Stimulated activated CD4-positive, alpha-beta T cell treated with anti-CD3 and anti-CD28 coated beads, Interleukin-2, amount 100 ng/mL, for 48 hours (primary cell): ENCODE results near the gene SIX2.

Experiments used
- DNase-seq, 2 donors: peaks; one replicate each; pipeline ENCODE4 v3.0.0-alpha.2; 2020

Gene SIX2

DNA sequence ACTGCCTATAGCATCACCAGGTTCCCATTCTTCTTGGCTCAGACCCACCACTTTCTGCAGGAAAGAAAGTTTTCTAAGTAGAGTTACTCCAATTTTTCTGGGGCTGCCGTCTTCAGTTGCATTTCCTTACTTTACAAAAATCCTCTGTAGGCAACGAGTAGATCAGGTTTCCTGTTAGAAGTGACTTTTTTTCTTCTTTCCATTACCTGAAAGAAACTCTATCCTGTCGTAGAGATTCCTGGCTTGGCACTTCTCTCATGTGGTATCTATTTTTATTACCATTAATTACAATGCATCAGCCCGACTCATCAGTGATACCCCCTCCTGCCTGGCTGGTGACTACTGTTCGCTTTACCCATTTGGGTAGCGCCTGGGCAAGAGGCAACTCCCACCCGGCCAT, 5.6 kb upstream of the SIX2 start:
- DNase-seq = no peak

- DNase-seq = no peak
Observed at GRCh38 chr2:45014016-45014702, 4.9 kb upstream of the SIX2 start.

DNA sequence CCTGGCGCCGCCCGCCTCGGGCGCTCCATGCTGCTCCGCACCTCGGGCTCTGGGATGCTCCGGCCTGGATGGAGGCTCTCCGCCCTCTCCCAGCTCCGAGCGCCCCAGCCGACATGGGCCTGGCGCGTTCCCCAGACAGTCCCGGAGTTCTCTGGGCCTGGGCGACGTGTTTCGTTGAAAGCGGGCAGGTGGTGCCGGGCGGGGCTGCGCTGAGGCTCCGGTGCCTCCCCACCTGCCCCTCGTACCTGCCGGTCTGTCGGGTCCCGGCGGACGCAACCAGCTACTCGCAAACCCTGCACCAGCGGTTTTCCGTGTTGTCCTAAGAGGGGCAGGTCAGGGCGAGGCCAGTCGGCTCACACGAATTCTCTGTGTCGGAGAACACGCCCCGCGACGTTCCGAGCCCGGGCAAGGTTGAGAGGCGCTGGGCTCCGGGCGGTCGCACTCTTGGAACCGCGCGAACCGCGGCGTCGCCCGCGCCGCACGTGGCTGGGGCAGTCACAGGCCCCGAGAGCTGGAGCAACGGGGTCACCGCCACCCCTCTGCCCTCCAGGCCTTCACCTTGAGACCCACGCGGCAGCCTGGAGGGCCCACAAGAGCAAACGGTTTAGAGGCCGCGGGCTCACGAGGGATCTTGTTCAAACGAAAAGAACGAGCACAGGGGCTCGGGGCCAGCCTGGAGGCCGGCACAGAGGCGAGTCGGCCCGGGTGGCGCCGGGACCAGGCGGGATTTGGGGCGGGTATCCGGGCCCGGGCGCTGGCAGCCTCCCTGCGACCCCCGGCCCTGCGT, 4.2 kb upstream of the SIX2 start:
- DNase-seq = no peak

GRCh38 chr2:45012733-45013132, 3.5 kb upstream of the SIX2 start:
- DNase-seq = no peak

DNA sequence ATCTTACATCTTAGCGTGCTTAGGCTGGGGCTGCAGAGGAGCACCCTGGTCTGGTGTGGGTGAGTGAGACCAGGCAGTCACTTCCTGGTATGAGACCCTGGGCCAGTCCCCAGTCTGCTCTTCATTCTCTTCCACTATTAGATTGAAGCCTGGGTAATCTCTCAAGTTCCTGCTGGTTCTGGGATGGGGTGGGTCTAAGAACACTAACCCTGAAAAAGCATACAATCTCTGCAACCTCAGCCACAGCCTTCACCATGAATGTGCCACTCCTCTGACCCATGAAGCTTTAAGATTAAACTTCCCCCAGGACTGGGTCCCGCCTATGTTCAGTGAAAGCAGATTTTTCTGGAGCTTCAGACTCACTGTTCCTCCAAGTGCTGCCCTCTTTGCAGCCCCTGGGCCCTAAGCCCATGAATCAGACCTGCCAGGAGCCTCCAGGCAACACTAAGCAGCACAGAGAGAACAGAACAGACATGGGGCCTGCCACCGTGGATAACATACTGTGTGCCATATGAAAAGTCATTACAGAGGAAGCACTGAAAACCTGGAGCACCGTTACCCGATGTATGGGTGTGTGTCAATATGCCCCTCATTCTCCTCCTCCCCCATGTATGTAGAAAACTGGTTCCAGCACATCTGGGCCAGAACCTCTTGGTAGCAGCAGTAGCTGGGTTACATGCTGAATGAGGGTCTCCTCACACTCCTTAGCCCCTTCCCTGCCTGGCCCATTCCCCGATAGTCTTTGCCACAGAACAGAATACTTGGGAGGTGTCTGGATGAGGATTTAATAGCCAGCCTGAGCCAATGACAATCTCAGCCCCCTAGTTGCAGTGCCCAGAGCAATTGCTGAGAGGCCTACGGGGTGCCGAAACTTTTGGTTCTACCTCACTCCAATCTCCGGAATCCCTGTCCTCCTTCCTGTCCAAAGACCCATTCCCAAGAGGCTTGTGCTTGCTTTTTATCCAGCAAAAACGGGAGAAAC, 2.7 kb upstream of the SIX2 start:
- DNase-seq = no peak

- DNase-seq = no peak
Observed at GRCh38 chr2:45011121-45011520, 1.9 kb upstream of the SIX2 start.

DNA sequence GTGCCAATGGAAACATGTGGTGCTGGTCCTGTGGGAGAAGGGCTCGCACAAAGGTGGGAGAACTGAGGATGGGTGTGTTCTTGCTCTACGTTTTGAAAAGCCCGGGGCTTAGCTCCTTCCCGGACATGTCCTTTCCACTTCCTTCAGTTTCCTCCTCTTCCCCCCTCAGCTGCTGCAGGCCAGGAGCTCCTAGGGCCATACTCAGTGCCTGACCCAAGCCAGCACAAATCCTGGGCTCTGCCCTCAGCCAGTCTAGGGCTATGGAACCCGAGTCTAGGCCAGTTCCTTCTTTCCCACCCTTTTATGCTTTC, 1.4 kb upstream of the SIX2 start:
- DNase-seq = no peak

- DNase-seq = no peak
Observed at GRCh38 chr2:45009928-45010701, 863 bp upstream of the SIX2 start.

GRCh38 chr2:45008296-45009129, 739 bp downstream of the SIX2 start:
- no peak for DNase-seq

GRCh38 chr2:45007961-45008295, 1.3 kb downstream of the SIX2 start:
- DNase-seq = no peak

- DNase-seq = no peak
Observed at GRCh38 chr2:45006942-45007287, 2.3 kb downstream of the SIX2 start.

DNA sequence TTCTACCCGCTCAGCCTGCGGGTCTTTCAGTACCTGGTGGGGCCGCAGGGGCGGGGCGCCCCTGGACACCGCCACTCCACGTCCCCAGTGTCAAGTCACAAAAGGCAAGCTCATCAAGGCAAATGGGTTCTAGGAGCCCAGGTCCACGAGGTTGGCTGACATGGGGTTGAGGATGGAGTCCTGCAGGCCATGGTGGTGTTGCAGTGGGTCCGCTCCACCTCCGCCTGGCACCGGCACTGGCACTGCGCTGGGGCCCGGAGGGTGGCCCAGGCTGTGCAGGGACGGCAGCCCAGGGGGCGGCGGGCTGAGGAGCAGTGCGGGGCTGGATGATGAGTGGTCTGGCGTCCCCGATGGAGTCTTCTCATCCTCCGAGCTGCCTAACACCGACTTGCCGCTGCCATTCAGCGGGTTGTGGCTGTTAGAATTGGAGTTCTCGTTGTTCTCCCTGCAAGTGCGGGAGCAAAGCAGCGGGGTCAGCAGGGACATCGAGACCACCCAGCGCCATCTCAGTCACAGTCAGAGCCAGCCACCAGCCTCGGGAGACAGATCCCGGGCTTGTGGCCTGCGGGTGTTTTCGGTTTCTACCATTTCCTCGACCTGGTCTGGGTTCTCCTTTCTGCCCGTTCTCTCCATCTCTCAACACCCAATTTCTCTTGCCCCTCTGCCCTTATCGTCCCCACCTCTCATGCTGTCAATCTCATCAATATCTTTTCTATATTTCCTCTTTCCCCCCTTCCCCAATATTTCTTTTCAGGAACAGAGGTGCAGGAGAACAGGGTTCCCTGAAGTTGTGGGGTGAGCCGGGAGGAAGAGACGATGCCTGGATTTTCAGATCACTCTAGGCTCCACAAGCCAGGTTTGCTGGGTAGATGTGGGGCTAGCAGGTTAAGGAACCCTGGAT, 3.0 kb downstream of the SIX2 start:
- DNase-seq = no peak

GRCh38 chr2:45005261-45006002, 3.8 kb downstream of the SIX2 start:
- no peak for DNase-seq

- DNase-seq = no peak
Observed at GRCh38 chr2:45004562-45005191, 4.6 kb downstream of the SIX2 start.

DNA sequence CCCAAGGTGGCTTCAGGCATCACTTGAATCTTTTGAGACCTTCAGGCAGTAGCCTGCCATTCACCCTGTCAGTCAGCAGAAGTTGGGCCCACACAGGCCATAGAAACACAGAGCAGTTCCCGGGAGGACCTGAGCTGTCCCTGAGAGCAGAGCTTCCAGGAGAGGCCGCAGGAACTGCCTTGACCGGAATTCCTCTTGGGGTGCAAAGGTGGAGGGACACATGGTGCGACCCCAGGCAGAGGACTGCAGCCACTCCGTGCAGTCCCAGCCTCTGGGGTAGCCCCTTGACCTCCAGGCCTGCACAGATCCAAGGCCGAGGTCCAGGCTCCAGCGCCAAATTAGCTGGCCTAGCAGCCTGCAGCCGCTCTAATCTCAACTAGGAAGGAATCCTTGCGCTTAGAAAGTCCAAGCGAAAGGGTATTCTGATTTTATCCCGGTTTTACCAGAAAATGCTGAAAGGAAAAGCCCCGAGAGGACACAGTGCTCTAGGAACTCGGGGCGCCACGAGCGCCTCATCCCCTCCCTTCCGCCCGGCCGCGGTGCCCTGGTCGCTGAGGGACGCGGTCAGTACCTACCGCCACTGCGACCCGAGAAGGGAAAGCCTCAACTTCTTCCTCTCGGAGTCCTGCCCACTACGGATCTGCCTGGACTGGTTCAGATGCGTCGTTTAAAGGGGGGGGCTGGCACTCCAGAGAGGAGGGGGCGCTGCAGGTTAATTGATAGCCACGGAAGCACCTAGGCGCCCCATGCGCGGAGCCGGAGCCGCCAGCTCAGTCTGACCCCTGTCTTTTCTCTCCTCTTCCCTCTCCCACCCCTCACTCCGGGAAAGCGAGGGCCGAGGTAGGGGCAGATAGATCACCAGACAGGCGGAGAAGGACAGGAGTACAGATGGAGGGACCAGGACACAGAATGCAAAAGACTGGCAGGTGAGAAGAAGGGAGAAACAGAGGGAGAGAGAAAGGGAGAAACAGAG, 5.4 kb downstream of the SIX2 start:
- DNase-seq = no peak

DNA sequence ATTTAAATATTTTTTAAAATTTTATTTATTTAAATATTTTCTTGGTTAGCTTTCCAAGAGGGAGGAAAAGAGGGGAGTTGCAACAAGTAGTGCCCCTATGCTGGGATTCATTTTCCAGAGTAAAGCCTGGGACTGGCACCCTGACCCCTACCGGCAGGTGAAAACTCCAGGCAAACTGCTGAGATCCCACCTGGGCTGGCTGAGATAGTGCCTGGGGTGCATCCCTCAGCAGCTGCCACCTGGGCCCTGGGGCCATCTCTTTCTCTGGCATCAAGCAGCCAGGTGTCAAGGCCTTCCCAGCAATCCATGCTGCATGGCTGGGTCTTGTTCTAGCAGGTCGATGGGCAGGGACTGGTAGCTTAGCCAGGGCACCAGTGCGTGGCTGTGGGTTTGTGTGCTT, 6.6 kb downstream of the SIX2 start:
- no peak for DNase-seq

GRCh38 chr2:45001869-45002385, 7.3 kb downstream of the SIX2 start:
- no peak for DNase-seq
